ENCODE data around the gene IL7R.

IL7R gene

GRCh38 chr5:35908228-35908627 lies 51.5 kb downstream of the IL7R start:
- no peak overlapping the region for H3K4me3 ChIP-seq (replicated peaks; ENCODE audit: insufficient read depth, low read length)
- H3K27me3 ChIP-seq (ENCODE audit: insufficient read depth, poor library complexity, severe bottlenecking): no peaks in the 10 kb centered on the region
- peak in 1 of 2 experiments; percentile 54 for DNase-seq (ENCODE audit: low read depth in 1 of 2, low spot score in 1 of 2)
- TF ChIP-seq, protein P1, sequence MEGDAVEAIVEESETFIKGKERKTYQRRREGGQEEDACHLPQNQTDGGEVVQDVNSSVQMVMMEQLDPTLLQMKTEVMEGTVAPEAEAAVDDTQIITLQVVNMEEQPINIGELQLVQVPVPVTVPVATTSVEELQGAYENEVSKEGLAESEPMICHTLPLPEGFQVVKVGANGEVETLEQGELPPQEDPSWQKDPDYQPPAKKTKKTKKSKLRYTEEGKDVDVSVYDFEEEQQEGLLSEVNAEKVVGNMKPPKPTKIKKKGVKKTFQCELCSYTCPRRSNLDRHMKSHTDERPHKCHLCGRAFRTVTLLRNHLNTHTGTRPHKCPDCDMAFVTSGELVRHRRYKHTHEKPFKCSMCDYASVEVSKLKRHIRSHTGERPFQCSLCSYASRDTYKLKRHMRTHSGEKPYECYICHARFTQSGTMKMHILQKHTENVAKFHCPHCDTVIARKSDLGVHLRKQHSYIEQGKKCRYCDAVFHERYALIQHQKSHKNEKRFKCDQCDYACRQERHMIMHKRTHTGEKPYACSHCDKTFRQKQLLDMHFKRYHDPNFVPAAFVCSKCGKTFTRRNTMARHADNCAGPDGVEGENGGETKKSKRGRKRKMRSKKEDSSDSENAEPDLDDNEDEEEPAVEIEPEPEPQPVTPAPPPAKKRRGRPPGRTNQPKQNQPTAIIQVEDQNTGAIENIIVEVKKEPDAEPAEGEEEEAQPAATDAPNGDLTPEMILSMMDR (IDR thresholded peaks at IDR 0.05; ENCODE audit: insufficient read depth, low read length): no peak
- TF ChIP-seq SPI1 (IDR thresholded peaks at IDR 0.05; ENCODE audit: borderline replicate concordance, low read depth) (peak; percentile 74; the same call in 1 of the 2 replicates), GABPA (IDR thresholded peaks at IDR 0.05; ENCODE audit: low read depth) (no peak), POLR2AphosphoS5 (IDR thresholded peaks at IDR 0.05; ENCODE audit: low read depth) (no peak)
- TF ChIP-seq, protein P2, sequence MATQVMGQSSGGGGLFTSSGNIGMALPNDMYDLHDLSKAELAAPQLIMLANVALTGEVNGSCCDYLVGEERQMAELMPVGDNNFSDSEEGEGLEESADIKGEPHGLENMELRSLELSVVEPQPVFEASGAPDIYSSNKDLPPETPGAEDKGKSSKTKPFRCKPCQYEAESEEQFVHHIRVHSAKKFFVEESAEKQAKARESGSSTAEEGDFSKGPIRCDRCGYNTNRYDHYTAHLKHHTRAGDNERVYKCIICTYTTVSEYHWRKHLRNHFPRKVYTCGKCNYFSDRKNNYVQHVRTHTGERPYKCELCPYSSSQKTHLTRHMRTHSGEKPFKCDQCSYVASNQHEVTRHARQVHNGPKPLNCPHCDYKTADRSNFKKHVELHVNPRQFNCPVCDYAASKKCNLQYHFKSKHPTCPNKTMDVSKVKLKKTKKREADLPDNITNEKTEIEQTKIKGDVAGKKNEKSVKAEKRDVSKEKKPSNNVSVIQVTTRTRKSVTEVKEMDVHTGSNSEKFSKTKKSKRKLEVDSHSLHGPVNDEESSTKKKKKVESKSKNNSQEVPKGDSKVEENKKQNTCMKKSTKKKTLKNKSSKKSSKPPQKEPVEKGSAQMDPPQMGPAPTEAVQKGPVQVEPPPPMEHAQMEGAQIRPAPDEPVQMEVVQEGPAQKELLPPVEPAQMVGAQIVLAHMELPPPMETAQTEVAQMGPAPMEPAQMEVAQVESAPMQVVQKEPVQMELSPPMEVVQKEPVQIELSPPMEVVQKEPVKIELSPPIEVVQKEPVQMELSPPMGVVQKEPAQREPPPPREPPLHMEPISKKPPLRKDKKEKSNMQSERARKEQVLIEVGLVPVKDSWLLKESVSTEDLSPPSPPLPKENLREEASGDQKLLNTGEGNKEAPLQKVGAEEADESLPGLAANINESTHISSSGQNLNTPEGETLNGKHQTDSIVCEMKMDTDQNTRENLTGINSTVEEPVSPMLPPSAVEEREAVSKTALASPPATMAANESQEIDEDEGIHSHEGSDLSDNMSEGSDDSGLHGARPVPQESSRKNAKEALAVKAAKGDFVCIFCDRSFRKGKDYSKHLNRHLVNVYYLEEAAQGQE (IDR thresholded peaks at IDR 0.05; ENCODE audit: insufficient replicate concordance, low read depth): no peak
- peak overlapping the region; percentile 64; the same call in 1 of the 2 replicates for H3K27ac ChIP-seq (replicated peaks)

DNA sequence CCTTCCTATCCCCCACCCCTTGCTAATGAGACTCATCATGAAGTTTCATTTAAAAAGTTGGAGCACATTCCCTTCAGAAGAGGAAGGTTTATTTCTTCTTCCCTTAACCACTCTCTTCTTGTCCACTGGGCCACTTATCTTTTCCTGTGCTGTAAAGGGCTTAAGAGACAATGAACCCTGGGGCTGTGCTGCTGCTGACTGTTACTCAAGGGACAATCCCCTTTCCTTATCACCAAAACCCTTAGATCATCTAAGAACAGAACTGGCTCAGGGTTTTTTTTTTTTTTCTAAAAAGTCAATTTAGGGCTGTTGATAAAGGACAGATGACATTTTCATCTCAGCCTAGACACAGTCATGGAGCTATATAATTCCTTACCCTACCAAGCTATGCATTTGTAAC lies 52.1 kb downstream of the IL7R start:
- TF ChIP-seq GABPA (IDR thresholded peaks at IDR 0.05; ENCODE audit: low read depth): no peak
- TF ChIP-seq POLR2AphosphoS5 (IDR thresholded peaks at IDR 0.05; ENCODE audit: low read depth): no peak
- no peak for TF ChIP-seq SPI1 (IDR thresholded peaks at IDR 0.05; ENCODE audit: borderline replicate concordance, low read depth)
- TF ChIP-seq, protein P2 (IDR thresholded peaks at IDR 0.05; ENCODE audit: insufficient replicate concordance, low read depth): no peak
- TF ChIP-seq, protein P1 (IDR thresholded peaks at IDR 0.05; ENCODE audit: insufficient read depth, low read length): no peak
- no peak for DNase-seq (ENCODE audit: low read depth in 1 of 2, low spot score in 1 of 2)
- no peak overlapping the region for H3K4me3 ChIP-seq (replicated peaks; ENCODE audit: insufficient read depth, low read length)
- no peaks in the 10 kb centered on the region for H3K27me3 ChIP-seq (ENCODE audit: insufficient read depth, poor library complexity, severe bottlenecking)
- peak overlapping the region; percentile 64 for H3K27ac ChIP-seq (replicated peaks)

DNA sequence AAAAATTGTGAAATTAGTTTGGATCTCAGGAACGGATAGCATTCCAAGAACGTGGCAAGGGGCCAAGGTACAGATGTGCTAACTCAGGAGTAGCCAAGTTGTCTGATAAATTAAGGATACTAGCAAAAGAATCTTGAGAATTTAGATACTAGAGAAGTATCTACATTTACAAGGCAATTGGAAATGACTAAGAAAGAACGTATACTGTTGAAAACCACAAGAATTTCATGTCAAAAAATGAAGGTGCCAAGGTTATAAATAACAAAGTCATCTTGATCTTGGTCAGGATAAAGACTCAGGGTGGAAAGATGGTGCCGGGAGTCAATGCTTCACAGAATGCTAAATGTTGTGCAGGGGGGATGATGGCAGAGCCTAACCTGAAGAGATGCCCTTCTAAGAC lies 62.5 kb downstream of the IL7R start:
- no peak overlapping the region for H3K27ac ChIP-seq (replicated peaks)
- no peak overlapping the region for H3K4me3 ChIP-seq (replicated peaks; ENCODE audit: insufficient read depth, low read length)
- H3K27me3 ChIP-seq (ENCODE audit: insufficient read depth, poor library complexity, severe bottlenecking): no peaks in the 10 kb centered on the region
- DNase-seq (ENCODE audit: low read depth in 1 of 2, low spot score in 1 of 2): no peak
- TF ChIP-seq, protein P1 (IDR thresholded peaks at IDR 0.05; ENCODE audit: insufficient read depth, low read length): no peak
- TF ChIP-seq, protein P2 (IDR thresholded peaks at IDR 0.05; ENCODE audit: insufficient replicate concordance, low read depth): no peak
- TF ChIP-seq SPI1 (IDR thresholded peaks at IDR 0.05; ENCODE audit: borderline replicate concordance, low read depth): no peak
- no peak for TF ChIP-seq POLR2AphosphoS5 (IDR thresholded peaks at IDR 0.05; ENCODE audit: low read depth)
- no peak for TF ChIP-seq GABPA (IDR thresholded peaks at IDR 0.05; ENCODE audit: low read depth)

Data from HL-60 (cell line).